Duodenal mucosa (tissue), 2 donors: ENCODE data around the gene RERE.

Source experiments
- H3K27ac ChIP-seq: one replicate; pipeline ENCODE4 v1.7.0; 2013; ENCODE audit warnings: low read depth, low read length
- H3K27me3 ChIP-seq, 2 donors: one replicate each; pipeline ENCODE4 v1.7.0; 2013; ENCODE audit warnings: low read length in 2 of 2, control low read depth in 1 of 2; ENCODE audit not compliant: insufficient read depth in 2 of 2, control insufficient read depth in 1 of 2
- H3K36me3 ChIP-seq, 2 donors: one replicate each; pipeline ENCODE4 v1.7.0; 2013; ENCODE audit warnings: low read length in 2 of 2, control low read depth in 1 of 2; ENCODE audit not compliant: insufficient read depth in 2 of 2, control insufficient read depth in 1 of 2
- H3K4me1 ChIP-seq, 2 donors: one replicate each; pipeline ENCODE4 v1.7.0; 2013; ENCODE audit warnings: low read length in 2 of 2, control low read depth in 1 of 2; ENCODE audit not compliant: insufficient read depth in 2 of 2, control insufficient read depth in 1 of 2
- H3K4me3 ChIP-seq, 2 donors: one replicate each; pipeline ENCODE4 v1.7.0; 2013; ENCODE audit warnings: low read length in 2 of 2, low read depth in 1 of 2
- H3K9ac ChIP-seq, 2 donors: one replicate each; pipeline ENCODE4 v1.7.0; 2013; ENCODE audit warnings: low read length in 2 of 2, low read depth in 1 of 2
- H3K9me3 ChIP-seq, 2 donors: one replicate each; pipeline ENCODE4 v1.7.0; 2013; ENCODE audit warnings: low read length in 2 of 2, control low read depth in 1 of 2; ENCODE audit not compliant: control insufficient read depth in 1 of 2

RERE gene

DNA sequence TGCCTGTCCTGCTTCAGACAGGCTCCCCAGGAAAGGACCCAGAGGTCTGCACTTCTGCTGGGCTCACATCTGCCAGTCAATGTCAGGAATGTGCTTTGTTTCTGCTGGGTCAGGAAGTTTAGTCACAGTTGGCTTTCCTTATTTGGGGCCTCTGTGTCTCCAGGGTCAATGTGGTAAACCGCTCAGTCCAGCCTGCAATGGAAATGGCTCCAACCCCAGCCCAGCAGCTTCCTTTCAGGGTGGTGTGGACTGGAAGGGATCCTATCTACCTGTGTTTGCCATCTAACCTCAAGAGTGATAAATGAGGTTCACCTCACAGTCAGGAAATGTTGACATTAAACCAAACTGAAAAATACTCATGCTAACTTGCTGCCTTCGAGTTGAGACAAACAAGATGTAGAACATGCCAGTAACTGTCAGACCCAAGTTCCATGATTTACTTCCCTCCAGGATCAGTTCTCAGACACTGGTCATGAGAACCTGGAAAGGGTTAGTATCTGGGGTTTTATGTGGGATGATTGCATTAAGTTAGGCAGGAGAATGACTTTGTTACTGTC, 40.8 kb upstream of the RERE start:
- no peak overlapping the region for H3K27ac ChIP-seq
- H3K9me3 ChIP-seq: no peaks in the 10 kb centered on the region
- no peaks in the 10 kb centered on the region for H3K27me3 ChIP-seq
- H3K4me3 ChIP-seq: no peak overlapping the region
- H3K4me1 ChIP-seq: peaks cover 0 to 15% of the 10 kb centered on the region in 2 donors
- no peak overlapping the region for H3K9ac ChIP-seq
- peaks cover 31 to 62% of the 10 kb centered on the region in 2 donors for H3K36me3 ChIP-seq

GRCh38 chr1:8856689-8857412, 39.4 kb upstream of the RERE start:
- Histone ChIP-seq H3K27me3 (no peaks in the 10 kb centered on the region), H3K9me3 (no peaks in the 10 kb centered on the region), H3K4me1 (peaks cover 0 to 15% of the 10 kb centered on the region in 2 donors), H3K27ac (no peak overlapping the region), H3K4me3 (no peak overlapping the region), H3K9ac (no peak overlapping the region), H3K36me3 (peaks cover 21 to 49% of the 10 kb centered on the region in 2 donors)

GRCh38 chr1:8854240-8854639, 36.8 kb upstream of the RERE start:
- Histone ChIP-seq H3K27ac (no peak overlapping the region), H3K27me3 (no peaks in the 10 kb centered on the region), H3K4me3 (no peak overlapping the region), H3K9me3 (no peaks in the 10 kb centered on the region), H3K36me3 (peaks cover 7 to 23% of the 10 kb centered on the region in 2 donors), H3K4me1 (peaks cover 4 to 14% of the 10 kb centered on the region in 2 donors), H3K9ac (no peak overlapping the region)

DNA sequence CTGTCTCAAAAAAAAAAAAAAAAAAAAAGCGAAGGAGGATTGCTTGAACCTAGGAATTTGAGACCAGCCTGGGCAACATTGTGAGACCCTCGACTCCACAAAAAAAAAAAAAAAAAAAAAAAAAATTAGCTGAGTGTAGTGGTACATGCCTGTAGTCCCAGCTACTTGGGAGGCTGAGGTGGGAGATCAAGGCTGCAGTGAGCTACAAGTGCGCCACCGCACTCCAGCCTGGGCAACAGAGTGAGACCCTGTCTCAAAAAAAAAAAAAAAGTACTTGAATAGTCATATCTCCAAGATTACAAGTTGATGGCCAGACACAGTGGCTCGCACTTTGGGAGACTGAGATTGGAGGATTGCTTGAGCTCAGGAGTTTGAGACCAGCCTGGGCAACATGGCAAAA, 33.6 kb upstream of the RERE start:
- Histone ChIP-seq H3K27ac (no peak overlapping the region), H3K4me3 (no peak overlapping the region), H3K4me1 (peaks cover 14 to 23% of the 10 kb centered on the region in 2 donors), H3K9me3 (no peaks in the 10 kb centered on the region), H3K9ac (no peak overlapping the region), H3K27me3 (no peaks in the 10 kb centered on the region), H3K36me3 (no peaks in the 10 kb centered on the region)

DNA sequence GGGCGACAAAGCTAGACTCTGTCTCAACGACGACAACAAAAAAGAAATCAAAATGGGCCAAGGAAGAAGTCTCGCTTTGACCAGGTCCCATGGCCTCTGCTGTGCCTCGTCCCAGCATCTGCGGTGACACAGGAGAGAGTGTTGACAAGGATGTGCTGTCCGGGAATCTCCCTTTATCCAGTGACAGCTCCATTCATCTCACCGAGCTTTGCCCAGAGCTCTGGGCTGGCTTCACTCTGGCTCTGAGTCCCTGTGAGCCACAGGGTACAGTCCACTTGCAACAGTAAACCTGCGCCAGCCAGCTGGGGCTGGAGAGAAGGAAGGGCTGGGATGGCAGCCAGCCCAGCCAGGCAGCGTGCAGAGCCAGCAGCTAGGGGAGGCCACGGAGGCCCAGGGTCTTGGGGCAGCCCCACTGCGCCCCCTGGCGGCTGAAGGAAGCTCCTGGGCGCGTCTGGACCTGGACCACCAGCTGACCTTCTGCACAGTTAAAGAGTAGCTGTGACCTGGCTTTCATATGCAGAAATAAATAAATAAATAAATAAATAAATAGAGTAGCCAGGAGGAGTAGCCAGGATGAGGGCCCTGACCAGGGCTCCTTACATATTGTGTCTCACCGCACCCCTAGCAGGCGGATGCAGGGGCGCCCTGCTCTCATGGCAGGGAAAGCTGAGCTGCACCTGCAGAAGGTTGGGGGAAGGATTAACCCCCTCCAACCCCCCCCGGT, 31.4 kb upstream of the RERE start:
- Histone ChIP-seq H3K27me3 (no peaks in the 10 kb centered on the region), H3K27ac (peak overlapping the region; percentile 30), H3K36me3 (no peaks in the 10 kb centered on the region), H3K9me3 (no peaks in the 10 kb centered on the region), H3K4me3 (peak overlapping the region; percentile 21 to 36), H3K4me1 (peaks cover 23 to 29% of the 10 kb centered on the region in 2 donors), H3K9ac (peak overlapping the region in 1 of 2 donors; percentile 47)

DNA sequence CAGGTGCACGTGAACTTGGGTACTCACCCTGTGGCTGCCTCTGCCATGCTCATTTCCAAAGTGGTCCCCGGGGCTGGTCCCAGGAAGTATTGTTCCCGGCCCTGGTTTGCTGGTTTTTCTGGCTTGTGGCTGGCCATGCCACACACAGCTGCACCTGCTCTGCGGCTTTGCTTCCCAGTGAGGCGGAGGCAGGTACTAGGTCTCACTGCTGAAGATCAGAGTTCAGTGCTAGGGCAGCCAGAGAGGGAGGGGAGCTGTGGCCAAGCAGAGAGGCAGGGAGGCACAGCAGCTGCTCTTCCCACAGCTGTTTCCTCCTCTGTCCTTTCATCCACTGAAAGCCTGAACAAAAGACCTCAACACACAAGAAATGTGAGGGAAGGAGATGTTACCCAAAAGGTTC, 30.6 kb upstream of the RERE start:
- Histone ChIP-seq H3K9ac (no peak overlapping the region), H3K4me3 (no peak overlapping the region), H3K27ac (no peak overlapping the region)

DNA sequence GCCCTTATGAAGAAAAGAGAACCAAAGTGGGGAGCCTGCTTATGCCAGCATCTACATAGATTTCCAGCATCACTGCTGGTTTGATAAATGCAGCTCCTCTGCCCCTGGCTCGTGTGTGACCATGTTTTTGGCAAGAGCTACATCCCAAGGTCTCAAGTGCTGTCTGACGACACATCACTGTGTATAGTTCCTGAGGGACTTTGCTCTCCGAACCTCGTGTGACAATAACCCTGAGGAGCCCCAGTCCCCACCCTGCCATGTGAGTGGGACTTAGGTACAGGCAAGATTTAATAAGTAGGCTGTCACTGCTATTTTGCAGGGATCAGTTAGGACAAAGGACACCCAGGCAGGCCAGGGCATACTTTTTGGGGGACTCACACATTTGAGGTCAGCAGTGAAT, 28.8 kb upstream of the RERE start:
- Histone ChIP-seq H3K27ac (no peak overlapping the region), H3K9ac (no peak overlapping the region), H3K4me3 (no peak overlapping the region), H3K36me3 (no peaks in the 10 kb centered on the region), H3K27me3 (no peaks in the 10 kb centered on the region), H3K9me3 (no peaks in the 10 kb centered on the region), H3K4me1 (peaks cover 23 to 29% of the 10 kb centered on the region in 2 donors)

More for the DNA sequence above, 30.6 kb upstream of the RERE start:
- H3K4me1 ChIP-seq: peaks cover 23 to 29% of the 10 kb centered on the region in 2 donors
- H3K27me3 ChIP-seq: no peaks in the 10 kb centered on the region
- H3K9me3 ChIP-seq: no peaks in the 10 kb centered on the region
- no peaks in the 10 kb centered on the region for H3K36me3 ChIP-seq

DNA sequence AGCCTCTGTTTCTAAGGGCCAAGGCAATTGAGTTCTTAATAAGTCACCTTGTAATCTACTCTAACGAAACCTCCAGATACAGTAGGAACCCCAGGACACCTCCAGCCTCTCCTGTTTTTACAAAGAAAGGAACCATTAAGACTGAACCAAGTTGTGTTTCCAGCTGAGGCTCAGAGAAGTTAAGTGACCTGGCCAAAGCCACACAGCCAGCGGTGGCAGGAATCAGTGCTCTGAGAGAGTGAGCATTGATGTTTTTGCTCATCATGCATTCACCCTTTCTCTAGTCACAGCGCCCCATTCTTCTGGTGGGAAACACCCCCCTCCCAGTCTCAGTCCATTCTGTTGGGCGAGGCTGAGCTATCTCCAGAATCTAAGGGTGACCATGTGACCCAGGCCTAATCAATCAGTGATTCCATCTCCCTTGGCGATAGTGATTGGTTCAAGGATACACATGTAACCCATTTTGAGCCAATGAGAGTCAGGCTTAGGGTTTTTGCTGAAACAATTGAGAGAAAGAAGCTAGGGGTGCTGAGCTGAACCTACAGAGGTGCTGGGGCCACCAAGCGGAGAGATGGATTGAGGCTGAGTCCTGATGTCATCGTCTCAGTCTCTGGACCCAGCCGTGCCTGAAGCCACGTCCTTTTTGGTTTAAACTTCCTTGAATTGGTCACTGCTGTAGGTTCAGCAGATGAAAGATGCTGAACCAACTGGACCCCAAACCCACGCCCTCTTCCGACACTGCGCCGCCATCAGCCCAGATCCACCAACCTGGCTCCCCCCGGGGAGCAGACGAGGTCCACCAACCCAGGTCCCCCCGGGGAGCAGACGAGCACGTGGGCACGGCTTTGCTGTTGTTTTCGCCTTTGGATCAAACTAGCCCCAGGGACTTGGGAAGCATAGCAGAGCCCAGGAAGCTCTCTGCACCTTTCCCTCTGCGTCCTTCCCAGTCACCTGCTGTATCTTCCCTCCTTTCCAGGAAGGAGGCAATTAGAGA, 28.0 kb upstream of the RERE start:
- no peak overlapping the region for H3K4me3 ChIP-seq
- no peak overlapping the region for H3K9ac ChIP-seq
- peaks cover 23 to 29% of the 10 kb centered on the region in 2 donors for H3K4me1 ChIP-seq
- H3K36me3 ChIP-seq: no peaks in the 10 kb centered on the region
- H3K9me3 ChIP-seq: no peaks in the 10 kb centered on the region
- H3K27ac ChIP-seq: no peak overlapping the region
- H3K27me3 ChIP-seq: no peaks in the 10 kb centered on the region

GRCh38 chr1:8844501-8845006, 27.1 kb upstream of the RERE start:
- H3K36me3 ChIP-seq: no peaks in the 10 kb centered on the region
- H3K9me3 ChIP-seq: no peaks in the 10 kb centered on the region
- H3K27ac ChIP-seq: no peak overlapping the region
- H3K27me3 ChIP-seq: no peaks in the 10 kb centered on the region
- H3K4me1 ChIP-seq: peaks cover 23 to 29% of the 10 kb centered on the region in 2 donors
- no peak overlapping the region for H3K4me3 ChIP-seq
- no peak overlapping the region for H3K9ac ChIP-seq
